Measurements from ENCODE around the gene NRG3.
"Not testable (repeated sequence)": the region's sequence is repeated elsewhere in the genome, so short reads cannot be mapped to it uniquely, and the experiment has no call there.

NRG3 gene

DNA sequence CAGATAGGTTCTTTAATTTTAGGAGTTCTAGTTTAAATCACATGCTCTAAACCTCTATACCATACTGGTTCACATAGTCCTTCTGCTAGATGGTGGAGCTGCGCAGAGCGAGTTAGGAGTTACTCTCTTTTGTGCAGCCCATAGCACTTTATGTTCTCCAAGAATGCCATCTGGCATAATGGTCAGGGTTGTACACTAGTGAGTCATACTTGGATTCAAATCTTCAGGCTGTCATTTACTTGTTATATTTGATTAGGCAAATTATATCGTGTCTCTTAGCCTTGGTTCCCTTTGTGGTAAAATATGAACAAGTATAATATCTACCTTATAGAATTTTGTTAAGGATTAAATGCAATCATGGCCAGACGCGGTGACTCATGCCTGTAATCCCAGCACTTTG lies 1078.3 kb downstream of the NRG3 start:
- DNase-seq (ENCODE audit: low read depth in 4 of 4, low spot score in 1 of 4) = no peak

DNA sequence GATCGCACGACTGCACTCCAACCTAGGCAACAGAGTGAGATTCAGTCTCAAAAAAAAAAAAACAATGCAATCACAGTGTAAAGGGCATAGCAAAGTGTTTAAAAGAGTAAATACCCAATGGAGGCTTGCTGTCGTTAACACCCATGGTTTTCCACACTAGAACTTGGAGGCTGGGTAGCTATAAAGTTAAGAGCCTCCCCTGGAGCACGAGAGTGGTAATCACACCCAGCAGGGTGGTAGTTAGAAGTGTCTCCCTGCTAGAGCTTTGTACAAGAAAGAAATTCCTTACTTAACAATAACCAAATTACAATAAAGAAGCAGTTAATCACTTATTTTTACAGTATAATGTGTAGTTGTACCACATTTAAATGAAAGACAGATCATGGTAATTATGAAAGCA lies 1078.9 kb downstream of the NRG3 start:
- no peak for DNase-seq (ENCODE audit: low read depth in 4 of 4, low spot score in 1 of 4)

DNA sequence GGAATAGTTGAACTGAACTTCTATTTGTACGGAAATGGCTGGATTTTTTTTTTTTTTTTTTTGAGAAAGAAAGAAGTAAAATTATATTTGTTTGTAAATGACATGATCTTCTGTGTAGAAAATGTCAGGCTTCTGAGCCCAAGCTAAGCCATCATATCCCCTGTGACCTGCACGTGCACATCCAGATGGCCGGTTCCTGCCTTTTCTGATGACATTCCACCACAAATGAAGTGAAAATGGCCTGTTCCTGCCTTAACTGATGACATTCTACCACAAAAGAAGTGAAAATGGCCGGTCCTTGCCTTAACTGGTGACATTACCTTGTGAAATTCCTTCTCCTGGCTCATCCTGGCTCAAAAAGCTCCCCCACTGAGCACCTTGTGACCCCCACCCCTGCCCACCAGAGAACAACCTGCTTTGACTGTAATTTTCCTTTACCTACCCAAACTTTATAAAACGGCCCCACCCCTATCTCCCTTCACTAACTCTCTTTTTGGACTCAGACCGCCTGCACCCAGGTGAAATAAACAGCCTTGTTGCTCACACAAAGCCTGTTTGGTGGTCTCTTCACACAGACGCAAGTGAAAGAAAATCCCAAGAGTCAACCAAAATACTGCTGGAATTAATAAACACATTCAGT lies 1085.5 kb downstream of the NRG3 start:
- not testable (repeated sequence) for DNase-seq (ENCODE audit: low read depth in 4 of 4, low spot score in 1 of 4)

DNA sequence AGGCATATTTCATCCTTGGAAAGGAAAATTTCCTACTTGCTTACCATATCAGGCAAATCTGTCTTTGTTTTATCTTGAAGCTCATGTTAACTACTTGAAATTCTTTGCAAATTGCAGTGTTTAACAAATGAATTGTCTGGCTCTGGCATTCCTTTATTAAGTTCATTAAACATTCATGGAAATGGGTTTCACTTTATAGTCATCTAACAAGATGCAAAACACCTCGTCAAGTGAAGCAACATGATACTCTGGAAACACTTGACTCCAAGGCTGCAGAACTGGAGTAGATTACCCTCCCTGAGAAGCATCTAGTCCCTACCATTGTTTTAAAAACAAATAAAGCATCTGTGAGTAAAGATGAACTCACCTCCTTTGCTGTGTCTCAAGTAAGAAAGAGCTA lies 1086.9 kb downstream of the NRG3 start:
- no peak for DNase-seq (ENCODE audit: low read depth in 4 of 4, low spot score in 1 of 4)

DNA sequence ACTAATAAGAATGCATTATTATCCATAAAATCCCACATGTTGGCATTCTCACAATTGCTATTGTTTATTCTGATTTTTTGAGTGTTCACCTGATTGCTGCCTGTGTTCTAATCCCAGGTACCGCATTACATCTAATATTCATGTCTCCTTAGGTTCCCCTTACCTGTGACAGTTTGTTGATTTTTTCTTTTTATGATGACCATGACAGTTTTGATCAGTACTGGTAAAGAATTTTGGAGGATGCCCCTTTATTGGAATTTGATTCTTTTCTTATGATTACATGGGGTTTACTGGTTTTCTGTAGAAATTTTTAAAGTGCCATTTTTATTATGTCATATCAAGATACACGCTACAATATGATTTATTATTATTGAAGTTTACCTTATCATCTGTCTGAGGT lies 1091.1 kb downstream of the NRG3 start:
- DNase-seq (ENCODE audit: low read depth in 4 of 4, low spot score in 1 of 4) = no peak

DNA sequence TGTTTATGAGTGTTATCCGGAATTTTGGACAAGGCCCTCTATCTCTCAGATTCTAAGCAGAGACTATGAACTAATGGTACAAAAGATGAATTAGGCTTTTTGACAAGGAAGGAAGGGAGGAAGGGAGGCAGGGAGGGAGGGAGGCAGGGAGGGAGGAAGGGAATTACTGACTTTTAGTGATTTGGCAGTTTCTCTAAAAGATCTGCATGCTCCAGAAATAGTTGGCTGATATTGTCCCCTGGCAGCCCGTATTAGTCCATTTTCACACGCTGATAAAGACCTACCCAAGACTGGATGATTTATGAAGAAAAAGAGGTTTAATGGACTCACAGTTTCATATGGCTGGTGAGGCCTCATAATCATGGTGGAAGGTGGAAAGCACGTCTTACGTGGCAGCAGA lies 1093.5 kb downstream of the NRG3 start:
- DNase-seq (ENCODE audit: low read depth in 4 of 4, low spot score in 1 of 4) = no peak

DNA sequence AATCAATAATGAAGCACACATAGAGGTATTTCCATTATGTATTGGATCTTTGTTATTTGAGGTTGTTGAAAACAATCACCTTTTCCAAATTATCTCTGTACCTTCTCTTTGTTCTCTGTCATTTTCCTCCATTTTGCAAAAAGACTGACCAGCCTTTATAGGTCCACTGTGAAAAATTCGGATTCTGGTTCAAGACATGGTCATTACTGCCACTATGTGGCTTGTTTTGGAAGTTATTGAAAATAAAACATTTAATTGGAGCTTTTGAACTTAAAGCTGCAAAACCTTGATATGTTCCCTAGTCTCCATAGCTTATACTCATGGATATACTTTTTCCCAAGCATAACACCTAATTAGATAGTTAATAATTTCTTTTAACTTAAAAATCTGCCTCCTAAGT lies 1094.4 kb downstream of the NRG3 start:
- DNase-seq (ENCODE audit: low read depth in 4 of 4, low spot score in 1 of 4) = no peak

DNA sequence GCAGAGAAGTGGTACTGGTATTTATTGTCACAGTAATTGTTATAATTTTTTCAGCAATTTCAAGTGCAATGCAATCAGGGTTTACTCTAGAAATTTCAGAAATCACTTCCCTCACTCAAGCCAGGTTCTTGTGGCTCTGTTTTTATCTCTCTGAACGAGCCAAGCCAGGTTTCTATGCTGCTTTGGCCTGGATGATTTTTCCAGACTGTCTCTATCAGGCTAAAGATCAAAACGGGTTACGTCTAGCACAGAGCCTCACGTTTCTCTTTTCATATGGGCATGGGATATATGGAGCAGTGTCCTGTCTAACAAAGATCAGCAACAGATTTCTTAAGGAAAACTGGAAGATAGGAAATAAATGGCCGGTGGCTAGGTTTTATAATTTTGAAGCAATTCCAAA lies 1105.3 kb downstream of the NRG3 start:
- DNase-seq (ENCODE audit: low read depth in 4 of 4, low spot score in 1 of 4) = no peak

DNA sequence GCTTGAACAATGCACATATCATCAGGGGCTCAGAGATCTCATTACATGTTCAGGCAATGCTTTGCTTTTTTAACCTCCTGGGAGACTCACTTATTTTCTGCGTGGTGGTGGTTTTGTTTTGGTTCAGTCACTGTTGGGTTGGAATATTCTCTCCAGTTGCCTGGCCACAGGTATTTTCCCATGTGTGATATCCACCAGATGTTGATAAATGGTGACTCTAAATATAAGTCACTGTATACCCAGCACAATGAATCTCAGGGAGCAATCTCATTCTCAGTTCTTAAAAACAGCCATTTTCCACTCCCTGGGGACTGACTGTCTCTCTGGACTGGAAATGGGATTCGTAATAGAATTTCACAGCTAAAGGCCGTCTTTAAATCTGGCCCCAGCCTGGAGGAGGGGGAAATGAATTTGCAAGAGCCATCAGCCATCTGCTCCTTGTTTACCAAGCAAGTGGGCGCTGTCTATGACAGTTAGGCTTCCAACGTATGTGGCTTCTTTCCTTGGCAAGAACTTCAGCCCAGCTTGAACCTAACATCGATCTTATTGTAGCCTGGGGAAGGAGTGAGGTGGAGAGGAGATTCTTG lies 1106.2 kb downstream of the NRG3 start:
- DNase-seq (ENCODE audit: low read depth in 4 of 4, low spot score in 1 of 4) = no peak

DNA sequence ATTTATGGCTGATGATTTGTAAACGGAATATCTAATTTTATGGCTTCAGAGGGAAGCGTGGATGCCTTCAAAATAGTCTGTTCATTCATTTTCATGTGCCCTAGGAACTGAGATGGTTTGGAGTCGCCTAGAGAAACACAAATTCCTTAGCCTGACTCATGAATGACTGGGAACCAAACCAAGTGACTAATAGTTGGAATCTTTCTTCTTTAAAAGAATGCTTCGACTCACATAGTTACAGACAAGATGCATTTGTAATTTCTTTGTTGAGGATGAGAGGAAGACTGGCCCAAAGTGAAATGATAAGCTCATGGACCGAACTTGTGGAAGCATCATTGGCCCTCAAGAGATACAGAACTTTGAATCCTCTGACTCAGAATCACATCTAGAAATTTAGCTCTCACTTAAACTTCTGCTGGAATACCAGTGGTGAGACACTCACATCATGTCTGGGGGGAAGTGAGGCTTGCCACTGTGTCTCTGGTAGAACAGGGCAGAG lies 1107.2 kb downstream of the NRG3 start:
- no peak for DNase-seq (ENCODE audit: low read depth in 4 of 4, low spot score in 1 of 4)

DNA sequence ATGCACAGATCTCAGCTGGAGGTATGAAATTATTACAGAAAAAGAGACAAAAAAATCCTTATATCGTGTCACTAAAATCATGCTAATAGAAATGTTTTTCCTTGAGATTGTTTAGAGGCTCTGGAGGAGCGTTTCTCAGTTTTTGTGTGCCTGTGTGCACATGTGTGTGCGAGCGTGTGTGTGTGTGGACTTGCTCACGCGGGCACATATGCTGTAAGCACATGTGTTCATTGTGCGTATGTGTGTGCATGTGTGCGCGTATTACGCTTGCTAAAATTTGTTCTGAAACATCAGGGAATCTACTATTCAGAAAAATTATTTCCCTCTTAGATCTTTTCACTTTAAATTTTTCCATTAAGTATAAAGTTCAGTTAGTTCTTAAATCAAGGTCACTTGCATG lies 1111.2 kb downstream of the NRG3 start:
- no peak for DNase-seq (ENCODE audit: low read depth in 4 of 4, low spot score in 1 of 4)

DNA sequence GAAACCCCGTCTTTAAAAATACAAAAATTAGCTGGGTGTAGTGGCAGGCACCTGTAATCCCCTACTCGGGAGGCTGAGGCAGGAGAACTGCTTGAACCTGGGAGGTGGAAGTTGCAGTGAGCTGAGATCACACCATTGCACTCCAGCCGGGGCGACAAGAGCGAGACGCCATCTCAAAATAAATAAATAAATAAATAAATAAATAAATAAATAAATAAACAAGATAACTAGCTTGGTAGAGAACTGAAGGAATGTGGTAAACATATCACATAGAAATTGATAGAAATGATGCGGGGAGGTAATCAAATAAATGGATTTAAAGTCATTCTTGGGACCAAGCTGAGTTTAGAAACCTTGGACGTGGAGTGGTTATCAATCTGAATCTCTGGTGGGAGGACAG lies 1131.5 kb downstream of the NRG3 start:
- DNase-seq (ENCODE audit: low read depth in 4 of 4, low spot score in 1 of 4) = not testable (repeated sequence)

DNA sequence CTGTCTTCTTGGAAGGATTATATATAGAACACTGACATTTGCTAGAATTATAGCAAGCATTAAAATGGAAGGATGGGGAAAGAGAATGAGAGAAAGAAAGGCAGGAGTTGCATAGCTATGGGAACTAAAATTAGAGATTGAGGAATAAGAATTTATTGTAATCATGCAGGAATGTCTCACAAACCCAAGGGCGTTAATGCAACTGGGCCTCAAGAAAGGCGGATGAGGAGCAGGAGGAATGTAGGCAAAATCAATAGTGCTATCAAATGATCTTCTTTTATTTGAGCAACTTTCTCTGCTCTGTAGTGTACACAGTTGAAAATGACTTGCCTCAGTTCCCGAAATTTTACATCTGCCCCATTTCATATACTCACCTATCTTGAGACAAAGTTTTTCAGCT lies 1132.5 kb downstream of the NRG3 start:
- no peak for DNase-seq (ENCODE audit: low read depth in 4 of 4, low spot score in 1 of 4)

DNA sequence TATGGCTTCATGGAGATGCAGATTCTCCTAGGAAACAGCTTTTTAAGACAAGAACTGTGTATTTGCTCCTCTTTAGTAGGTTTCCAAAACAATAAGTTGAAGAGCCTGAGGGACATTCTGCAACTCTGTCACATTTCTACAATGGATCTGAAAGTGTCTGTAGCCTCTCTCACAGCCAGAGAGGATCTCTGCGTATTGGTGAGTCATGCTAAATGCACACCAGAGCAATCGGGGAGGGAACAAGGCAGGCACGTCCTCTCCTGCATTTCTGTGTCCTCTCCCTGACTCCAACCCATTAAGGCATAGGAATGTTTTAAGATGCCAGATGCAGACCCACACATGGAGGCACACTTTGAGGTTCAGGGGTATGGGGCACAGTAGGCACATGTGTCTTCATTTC lies 1137.9 kb downstream of the NRG3 start:
- no peak for DNase-seq (ENCODE audit: low read depth in 4 of 4, low spot score in 1 of 4)

DNA sequence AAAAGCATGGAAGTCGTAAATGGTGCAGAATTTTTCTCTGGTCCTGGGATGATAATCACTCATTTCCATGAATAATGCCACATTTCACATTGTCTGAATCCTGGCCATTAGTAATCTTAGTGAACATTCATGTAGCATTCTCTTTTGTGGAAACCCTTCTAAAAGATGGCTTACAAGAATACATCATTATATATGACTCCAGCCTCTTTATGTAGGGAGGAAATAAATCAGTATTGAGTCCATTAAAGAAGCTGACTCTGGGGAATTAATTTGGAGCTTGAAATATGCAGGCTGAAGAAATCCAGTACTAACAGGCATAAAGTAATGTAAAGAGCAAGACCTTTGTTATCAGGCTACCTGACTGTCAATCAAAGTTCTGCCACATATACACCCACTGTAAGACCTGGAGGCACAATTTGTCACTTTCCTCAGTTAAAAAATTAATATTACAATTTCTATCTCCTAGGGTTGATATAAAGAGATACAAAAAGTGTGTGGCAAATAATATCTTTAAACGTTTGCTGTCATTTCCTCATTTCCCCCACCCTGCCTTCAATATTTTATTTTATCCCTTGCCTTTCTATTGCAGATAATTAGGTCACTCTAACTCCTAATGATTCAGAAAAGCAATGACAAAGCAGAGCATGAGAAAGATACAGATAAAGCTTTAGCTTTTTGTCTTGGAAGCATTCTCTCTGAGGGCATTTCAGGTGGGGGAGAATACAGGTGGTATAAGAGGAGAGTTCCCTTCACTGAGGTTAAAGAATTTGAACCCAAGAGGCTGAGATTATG lies 1142.3 kb downstream of the NRG3 start:
- DNase-seq (ENCODE audit: low read depth in 4 of 4, low spot score in 1 of 4) = no peak

DNA sequence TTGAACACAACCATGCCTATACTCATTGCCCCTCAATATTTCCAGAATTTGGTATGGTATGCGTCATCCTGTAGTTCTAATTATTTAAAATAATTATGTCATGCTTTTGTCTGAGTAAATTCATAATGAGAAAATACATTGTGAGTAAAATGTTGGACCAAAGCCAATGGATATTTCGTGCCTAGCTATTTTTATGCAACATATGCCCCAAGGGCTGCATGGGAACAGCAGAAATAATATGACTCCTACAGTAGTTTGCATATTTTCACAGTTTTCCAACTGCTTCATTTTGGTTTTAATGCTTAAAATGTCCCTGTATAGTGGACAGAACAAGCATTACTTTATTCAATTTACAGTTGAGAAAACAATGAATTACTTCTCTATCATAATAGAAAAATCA lies 1148.7 kb downstream of the NRG3 start:
- no peak for DNase-seq (ENCODE audit: low read depth in 4 of 4, low spot score in 1 of 4)

Measured in stimulated activated CD4-positive, alpha-beta T cell treated with anti-CD3 and anti-CD28 coated beads, Interleukin-1b, Interleukin-23, amount 100 ng/mL, for 24 hours (primary cell).